ENCODE results near the gene CCDC77.

CCDC77 gene

DNA sequence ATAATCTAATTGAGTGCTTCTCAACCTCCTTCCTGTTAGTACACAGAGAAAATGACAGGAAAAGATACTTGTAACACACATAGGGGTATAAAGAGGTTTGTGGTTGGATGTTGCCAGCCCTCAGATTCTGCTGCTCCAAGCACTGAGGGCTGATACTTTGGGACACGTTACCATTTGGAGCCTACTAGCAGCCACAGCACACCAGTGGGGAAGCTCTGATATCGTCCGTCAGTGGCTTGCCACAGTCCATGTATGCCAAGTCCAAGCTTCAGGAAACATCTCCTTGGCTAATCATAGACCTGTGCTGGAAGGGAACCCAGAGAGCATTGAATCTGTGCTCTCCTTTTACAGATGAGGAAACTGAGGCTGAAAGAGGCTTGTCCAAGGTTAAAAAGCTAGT is 80.6 kb downstream of the CCDC77 start:
- no peak for DNase-seq

DNA sequence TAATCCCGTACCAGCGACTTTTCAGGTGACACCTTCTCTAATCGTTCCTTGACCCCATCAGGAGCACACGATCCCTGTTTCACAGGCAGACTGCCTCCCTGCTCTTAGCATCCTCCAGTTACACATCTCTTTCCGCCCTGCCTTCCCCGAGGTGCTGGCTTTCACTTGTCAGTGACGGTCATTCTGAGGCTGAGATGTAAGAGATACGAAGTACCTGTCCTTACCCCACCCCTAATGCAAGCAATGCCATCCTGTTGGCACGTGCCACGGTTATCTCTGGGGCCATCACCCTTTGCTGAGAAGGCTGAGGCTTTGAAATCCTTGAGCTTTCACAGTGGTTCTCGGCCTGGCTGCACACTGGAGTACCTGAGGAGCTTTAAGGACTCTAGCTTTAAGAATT is 82.7 kb downstream of the CCDC77 start:
- DNase-seq = no peak

DNA sequence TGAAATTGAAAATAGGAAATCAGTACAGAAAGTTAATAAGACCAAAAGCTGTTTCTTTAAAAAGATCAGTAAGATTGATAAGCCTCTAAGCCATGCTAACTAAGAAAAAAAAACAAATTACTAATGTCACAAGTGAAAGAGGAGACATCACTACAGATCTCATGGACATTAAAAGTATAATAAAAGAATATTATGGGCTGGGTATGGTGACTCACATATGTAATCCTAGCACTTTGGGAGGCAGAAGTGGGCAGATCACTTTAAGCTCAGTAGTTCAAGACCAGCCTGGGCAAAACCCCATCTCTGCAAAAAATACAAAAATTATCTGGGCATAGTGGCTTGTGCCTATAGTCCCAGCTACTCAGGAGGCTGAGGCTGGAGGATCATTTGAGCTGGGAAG is 88.8 kb downstream of the CCDC77 start:
- DNase-seq = no peak
